Peyer's patch (tissue), 4 donors: Measurements from ENCODE around the gene ANKFY1.
"Not testable (repeated sequence)": the region's sequence is repeated elsewhere in the genome, so short reads cannot be mapped to it uniquely, and the experiment has no call there.

Experiments
- POLR2A ChIP-seq, 2 donors: fragments of 450-650 bp; IDR thresholded peaks; one replicate each; pipeline ENCODE4 v1.5.1; 2017; ENCODE audit warnings: antibody characterized with exemption in 2 of 2, mild to moderate bottlenecking in 2 of 2, moderate library complexity in 2 of 2
- TF ChIP-seq, protein P1 (sequence below), 6 experiments: fragments of 450-650 bp in 4 of 6; fragments of 200-600 bp in 2 of 6; sonication (generic) in 1 of 6; IDR thresholded peaks; one replicate each; pipeline ENCODE4 v1.5.1; 2017 to 2019; ENCODE audit warnings: antibody characterized with exemption in 6 of 6, mild to moderate bottlenecking in 3 of 6, moderate library complexity in 1 of 6

DNA sequence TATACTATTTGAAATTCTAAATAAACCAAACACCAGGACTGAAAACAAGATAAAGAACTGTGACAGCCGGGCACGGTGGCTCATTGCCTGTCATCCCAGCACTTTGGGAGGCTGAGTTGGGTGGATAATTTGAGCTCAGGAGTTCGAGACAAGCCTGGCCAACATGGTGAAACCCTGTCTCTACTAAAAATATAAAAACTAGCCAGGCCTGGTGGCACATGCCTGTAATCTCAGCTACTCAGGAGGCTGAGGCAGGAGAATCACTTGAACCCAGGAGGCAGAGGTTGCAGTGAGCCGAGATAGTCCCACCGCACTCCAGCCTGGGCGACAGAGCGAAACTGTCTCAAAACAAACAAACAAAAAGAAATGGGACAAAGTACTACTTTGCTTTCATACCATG is 73.0 kb downstream of the ANKFY1 start:
- TF ChIP-seq, protein P1, sequence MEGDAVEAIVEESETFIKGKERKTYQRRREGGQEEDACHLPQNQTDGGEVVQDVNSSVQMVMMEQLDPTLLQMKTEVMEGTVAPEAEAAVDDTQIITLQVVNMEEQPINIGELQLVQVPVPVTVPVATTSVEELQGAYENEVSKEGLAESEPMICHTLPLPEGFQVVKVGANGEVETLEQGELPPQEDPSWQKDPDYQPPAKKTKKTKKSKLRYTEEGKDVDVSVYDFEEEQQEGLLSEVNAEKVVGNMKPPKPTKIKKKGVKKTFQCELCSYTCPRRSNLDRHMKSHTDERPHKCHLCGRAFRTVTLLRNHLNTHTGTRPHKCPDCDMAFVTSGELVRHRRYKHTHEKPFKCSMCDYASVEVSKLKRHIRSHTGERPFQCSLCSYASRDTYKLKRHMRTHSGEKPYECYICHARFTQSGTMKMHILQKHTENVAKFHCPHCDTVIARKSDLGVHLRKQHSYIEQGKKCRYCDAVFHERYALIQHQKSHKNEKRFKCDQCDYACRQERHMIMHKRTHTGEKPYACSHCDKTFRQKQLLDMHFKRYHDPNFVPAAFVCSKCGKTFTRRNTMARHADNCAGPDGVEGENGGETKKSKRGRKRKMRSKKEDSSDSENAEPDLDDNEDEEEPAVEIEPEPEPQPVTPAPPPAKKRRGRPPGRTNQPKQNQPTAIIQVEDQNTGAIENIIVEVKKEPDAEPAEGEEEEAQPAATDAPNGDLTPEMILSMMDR (IDR thresholded peaks at IDR 0.05) = not testable (repeated sequence)
- TF ChIP-seq POLR2A (IDR thresholded peaks at IDR 0.05) = not testable (repeated sequence)
